HG03196 (cell line): ENCODE data around the gene MICU1.
"Not testable (repeated sequence)": the region's sequence is repeated elsewhere in the genome, so short reads cannot be mapped to it uniquely, and the experiment has no call there.

ENCODE experiments used
- ATAC-seq: cut with Tn5 transposase; IDR thresholded peaks from one replicate; pipeline ENCODE4 v1.9.1; 2021; ENCODE audit not compliant: unreplicated experiment

Gene MICU1

GRCh38 chr10:72625608-72626443, at the start of gene MICU1:
Gene MICU1, minus strand, starts transcription at chr10:72626079. Its CDS starts 59,286 bp downstream, at chr10:72566793.
- peak; percentile 99 for ATAC-seq

- ATAC-seq: not testable (repeated sequence)
Measured at GRCh38 chr10:72674174-72674573, 48.3 kb upstream of the MICU1 start.

GRCh38 chr10:72673280-72673679, 47.4 kb upstream of the MICU1 start:
- no peak for ATAC-seq

GRCh38 chr10:72667207-72667864, 41.5 kb upstream of the MICU1 start:
- no peak for ATAC-seq

GRCh38 chr10:72665925-72666324, 40.0 kb upstream of the MICU1 start:
- ATAC-seq: no peak

- ATAC-seq: no peak
Measured at GRCh38 chr10:72663971-72664370, 38.1 kb upstream of the MICU1 start.

GRCh38 chr10:72661431-72661830, 35.6 kb upstream of the MICU1 start:
- ATAC-seq: no peak

GRCh38 chr10:72660220-72660619, 34.3 kb upstream of the MICU1 start:
- ATAC-seq: no peak

GRCh38 chr10:72659694-72660093, 33.8 kb upstream of the MICU1 start:
- no peak for ATAC-seq

GRCh38 chr10:72658696-72659400, 33.0 kb upstream of the MICU1 start:
- no peak for ATAC-seq

GRCh38 chr10:72654720-72655119, 28.8 kb upstream of the MICU1 start:
- no peak for ATAC-seq

- no peak for ATAC-seq
Measured at GRCh38 chr10:72653383-72654096, 27.7 kb upstream of the MICU1 start.

- ATAC-seq: no peak
Measured at GRCh38 chr10:72649291-72649690, 23.4 kb upstream of the MICU1 start.

- ATAC-seq: no peak
Measured at GRCh38 chr10:72648301-72648700, 22.4 kb upstream of the MICU1 start.

- ATAC-seq: not testable (repeated sequence)
Measured at GRCh38 chr10:72646971-72647370, 21.1 kb upstream of the MICU1 start.

GRCh38 chr10:72645263-72645858, 19.5 kb upstream of the MICU1 start:
- no peak for ATAC-seq

- no peak for ATAC-seq
Measured at GRCh38 chr10:72642318-72642717, 16.4 kb upstream of the MICU1 start.

GRCh38 chr10:72639441-72639873, 13.6 kb upstream of the MICU1 start:
- ATAC-seq: no peak

- ATAC-seq: no peak
Measured at GRCh38 chr10:72638586-72639440, 12.9 kb upstream of the MICU1 start.

- no peak for ATAC-seq
Measured at GRCh38 chr10:72637398-72637857, 11.5 kb upstream of the MICU1 start.
